Trophoblast cell (in vitro differentiated cells and primary cell): ENCODE measurements around the gene SCAPER.

ENCODE experiments used
- DNase-seq, 2 donors: peaks; one replicate each; pipeline ENCODE4 v3.0.0-alpha.2; 2016
- H2AFZ ChIP-seq: 2 replicates; pipeline ENCODE4 v1.6.1; 2013; ENCODE audit warnings: low read length, moderate library complexity, mild to moderate bottlenecking; ENCODE audit not compliant: insufficient read depth, poor library complexity
- H2AK5ac ChIP-seq: 2 replicates; pipeline ENCODE4 v1.6.1; 2013; ENCODE audit warnings: mild to moderate bottlenecking, low read length
- H2BK120ac ChIP-seq: 2 replicates; pipeline ENCODE4 v1.6.1; 2013; ENCODE audit warnings: low read length, mild to moderate bottlenecking, moderate library complexity; ENCODE audit not compliant: insufficient read depth, poor library complexity
- H2BK12ac ChIP-seq: 2 replicates; pipeline ENCODE4 v1.6.1; 2013; ENCODE audit warnings: mild to moderate bottlenecking, low read length, moderate library complexity
- H2BK5ac ChIP-seq: 2 replicates; pipeline ENCODE4 v1.6.1; 2013; ENCODE audit warnings: low read length, low read depth, moderate library complexity, mild to moderate bottlenecking; ENCODE audit not compliant: poor library complexity
- H3K14ac ChIP-seq: 2 replicates; pipeline ENCODE4 v1.6.1; 2013; ENCODE audit warnings: mild to moderate bottlenecking, low read length
- H3K18ac ChIP-seq: 2 replicates; pipeline ENCODE4 v1.6.1; 2013; ENCODE audit warnings: mild to moderate bottlenecking, low read length
- H3K23ac ChIP-seq: 2 replicates; pipeline ENCODE4 v1.6.1; 2013; ENCODE audit warnings: low read length
- H3K27ac ChIP-seq: 2 replicates; pipeline ENCODE4 v1.5.1; 2013; ENCODE audit warnings: low read depth, mild to moderate bottlenecking, inconsistent platforms, low read length, moderate library complexity
- H3K27me3 ChIP-seq: 2 replicates; pipeline ENCODE4 v1.6.1; 2013; ENCODE audit warnings: inconsistent platforms, mild to moderate bottlenecking, low read length, moderate library complexity; ENCODE audit not compliant: insufficient read depth
- H3K36me3 ChIP-seq, 2 experiments: 1 replicate in 1 of 2; 2 replicates in 1 of 2; pipeline ENCODE4 v1.6.1; 2013; ENCODE audit warnings: low read length in 2 of 2, mild to moderate bottlenecking in 2 of 2, moderate library complexity in 1 of 2; ENCODE audit not compliant: insufficient read depth in 2 of 2, control insufficient read depth in 1 of 2
- H3K4ac ChIP-seq: 2 replicates; pipeline ENCODE4 v1.6.1; 2013; ENCODE audit warnings: low read depth, mild to moderate bottlenecking, low read length, moderate library complexity
- H3K4me1 ChIP-seq, 2 experiments: 1 replicate in 1 of 2; 2 replicates in 1 of 2; pipeline ENCODE4 v1.6.1; 2013; ENCODE audit warnings: low read length in 2 of 2, mild to moderate bottlenecking in 2 of 2, moderate library complexity in 1 of 2; ENCODE audit not compliant: insufficient read depth in 2 of 2, control insufficient read depth in 1 of 2
- H3K4me2 ChIP-seq: 2 replicates; pipeline ENCODE4 v1.6.1; 2013; ENCODE audit warnings: inconsistent platforms, mild to moderate bottlenecking, low read length, moderate library complexity
- H3K4me3 ChIP-seq: 2 replicates; pipeline ENCODE4 v1.5.1; 2013; ENCODE audit warnings: mild to moderate bottlenecking, low read depth, low read length, inconsistent platforms
- H3K79me1 ChIP-seq: one replicate; pipeline ENCODE4 v1.6.1; 2013; ENCODE audit warnings: low read length
- H3K79me2 ChIP-seq: 2 replicates; pipeline ENCODE4 v1.6.1; 2013; ENCODE audit warnings: low read length, mild to moderate bottlenecking; ENCODE audit not compliant: control insufficient read depth, insufficient read depth, poor library complexity
- H3K9ac ChIP-seq: 2 replicates; pipeline ENCODE4 v1.6.1; 2013; ENCODE audit warnings: mild to moderate bottlenecking, low read length
- H3K9me3 ChIP-seq: 2 replicates; pipeline ENCODE4 v1.6.1; 2013; ENCODE audit warnings: low read depth, mild to moderate bottlenecking, control low read depth, inconsistent platforms, low read length; ENCODE audit not compliant: insufficient read depth
- H4K12ac ChIP-seq: 2 replicates; pipeline ENCODE4 v1.6.1; 2013; ENCODE audit warnings: low read depth, mild to moderate bottlenecking, low read length, moderate library complexity
- H4K8ac ChIP-seq: 2 replicates; pipeline ENCODE4 v1.6.1; 2013; ENCODE audit warnings: low read depth, mild to moderate bottlenecking, low read length, moderate library complexity
- H4K91ac ChIP-seq: one replicate; pipeline ENCODE4 v1.6.1; 2013; ENCODE audit warnings: low read depth, mild to moderate bottlenecking, low read length, moderate library complexity
- WGBS: extraction: QIAGEN DNeasy Blood & Tissue Kit; methylation state at CpG from one replicate; pipeline ENCODE4 v1.1.7; 2013; ENCODE audit warnings: missing lambda C conversion rate; ENCODE audit not compliant: insufficient read length, insufficient coverage; ENCODE audit errors: extremely low coverage; 5-methylcytosine and 5-hydroxymethylcytosine counted together

Gene SCAPER

GRCh38 chr15:76753771-76754170 lies 151.4 kb downstream of the SCAPER start:
- Histone ChIP-seq H3K23ac (no peak overlapping the region), H3K36me3 (no peaks in the 10 kb centered on the region), H3K4me3 (no peak overlapping the region), H3K27ac (no peak overlapping the region), H3K14ac (no peak overlapping the region), H3K27me3 (no peaks in the 10 kb centered on the region), H2AK5ac (no peak overlapping the region), H2BK120ac (no peak overlapping the region), H2BK5ac (no peak overlapping the region), H3K18ac (no peak overlapping the region), H2AFZ (no peak overlapping the region), H3K4ac (no peak overlapping the region), H4K8ac (no peak overlapping the region), H4K12ac (no peak overlapping the region), H3K4me2 (no peak overlapping the region), H2BK12ac (no peak overlapping the region), H3K4me1 (peaks cover 0 to 3% of the 10 kb centered on the region in 2 experiments), H3K79me2 (no peaks in the 10 kb centered on the region), H4K91ac (no peak overlapping the region), H3K79me1 (no peaks in the 10 kb centered on the region), H3K9ac (no peak overlapping the region), H3K9me3 (no peaks in the 10 kb centered on the region)
- DNase-seq: no peak
- WGBS: 100% methylated on average over 2 of the region's 6 CpGs

GRCh38 chr15:76753131-76753530 lies 152.0 kb downstream of the SCAPER start:
- Histone ChIP-seq H4K8ac (no peak overlapping the region), H3K18ac (no peak overlapping the region), H4K12ac (no peak overlapping the region), H2BK120ac (no peak overlapping the region), H2BK12ac (no peak overlapping the region), H3K23ac (no peak overlapping the region), H3K27ac (no peak overlapping the region), H3K36me3 (no peaks in the 10 kb centered on the region), H2AFZ (no peak overlapping the region), H3K27me3 (no peaks in the 10 kb centered on the region), H3K4me1 (peaks cover 0 to 3% of the 10 kb centered on the region in 2 experiments), H3K4ac (no peak overlapping the region), H2BK5ac (no peak overlapping the region), H3K9me3 (no peaks in the 10 kb centered on the region), H4K91ac (no peak overlapping the region), H3K79me2 (no peaks in the 10 kb centered on the region), H3K79me1 (no peaks in the 10 kb centered on the region), H3K14ac (no peak overlapping the region), H3K4me2 (no peak overlapping the region), H3K9ac (no peak overlapping the region), H2AK5ac (no peak overlapping the region), H3K4me3 (no peak overlapping the region)
- WGBS: no CpG with 5 or more reads among the region's 1 CpG
- DNase-seq: no peak

- no peaks in the 10 kb centered on the region for H3K79me2 ChIP-seq
- H2AK5ac ChIP-seq: no peak overlapping the region
- no peak overlapping the region for H3K18ac ChIP-seq
- H3K36me3 ChIP-seq: peaks cover 0 to under 1% of the 10 kb centered on the region in 2 experiments
- H3K79me1 ChIP-seq: no peaks in the 10 kb centered on the region
- H2BK12ac ChIP-seq: no peak overlapping the region
- H3K9ac ChIP-seq: no peak overlapping the region
- no peak overlapping the region for H4K91ac ChIP-seq
- H4K12ac ChIP-seq: no peak overlapping the region
- no peak overlapping the region for H4K8ac ChIP-seq
- no peak overlapping the region for H3K14ac ChIP-seq
- H3K23ac ChIP-seq: no peak overlapping the region
- H2BK120ac ChIP-seq: no peak overlapping the region
- no peak for DNase-seq
- H3K27me3 ChIP-seq: no peaks in the 10 kb centered on the region
- peaks cover 0 to 3% of the 10 kb centered on the region in 2 experiments for H3K4me1 ChIP-seq
- no peak overlapping the region for H3K4ac ChIP-seq
- no peak overlapping the region for H3K4me2 ChIP-seq
- H3K4me3 ChIP-seq: no peak overlapping the region
- no peaks in the 10 kb centered on the region for H3K9me3 ChIP-seq
- H2AFZ ChIP-seq: no peak overlapping the region
- H2BK5ac ChIP-seq: no peak overlapping the region
- H3K27ac ChIP-seq: no peak overlapping the region
These were observed 152.6 kb downstream of the SCAPER start for GRCh38 chr15:76752549-76752948.

- Histone ChIP-seq H3K9me3 (peaks cover 4% of the 10 kb centered on the region), H3K27ac (no peak overlapping the region), H2BK12ac (no peak overlapping the region), H3K27me3 (no peaks in the 10 kb centered on the region), H3K4me1 (no peaks in the 10 kb centered on the region), H3K4me3 (no peak overlapping the region), H3K18ac (no peak overlapping the region), H3K36me3 (peaks cover 4% of the 10 kb centered on the region in 2 experiments), H3K79me1 (no peaks in the 10 kb centered on the region), H3K79me2 (no peaks in the 10 kb centered on the region), H2BK120ac (no peak overlapping the region), H3K14ac (no peak overlapping the region), H2AFZ (no peak overlapping the region), H3K4me2 (no peak overlapping the region), H4K91ac (no peak overlapping the region), H3K9ac (no peak overlapping the region), H4K12ac (no peak overlapping the region), H2BK5ac (no peak overlapping the region), H4K8ac (no peak overlapping the region), H2AK5ac (no peak overlapping the region), H3K23ac (no peak overlapping the region), H3K4ac (no peak overlapping the region)
- DNase-seq: no peak
- no CpG with 5 or more reads among the region's 4 CpGs for WGBS
These were observed 167.6 kb downstream of the SCAPER start for GRCh38 chr15:76737573-76737972.
